GM19351 (cell line): ENCODE data around the gene DGKD.

Experiments used
- ATAC-seq: cut with Tn5 transposase; IDR thresholded peaks from one replicate; pipeline ENCODE4 v1.9.1; 2021; ENCODE audit warnings: mild to moderate bottlenecking, moderate library complexity; ENCODE audit not compliant: unreplicated experiment

The DGKD gene

GRCh38 chr2:233490831-233491230 is 136.5 kb downstream of the DGKD start:
- ATAC-seq: no peak

- ATAC-seq: no peak
Observed at GRCh38 chr2:233491326-233491725, 137.0 kb downstream of the DGKD start.

GRCh38 chr2:233492078-233492477 is 137.8 kb downstream of the DGKD start:
- ATAC-seq: no peak

- ATAC-seq: no peak
Observed at GRCh38 chr2:233492751-233493150, 138.5 kb downstream of the DGKD start.

- no peak for ATAC-seq
Observed at GRCh38 chr2:233495503-233496496, 141.5 kb downstream of the DGKD start.

GRCh38 chr2:233497692-233498091 is 143.4 kb downstream of the DGKD start:
- no peak for ATAC-seq

- no peak for ATAC-seq
Observed at GRCh38 chr2:233498126-233498525, 143.8 kb downstream of the DGKD start.

- no peak for ATAC-seq
Observed at GRCh38 chr2:233499928-233500327, 145.6 kb downstream of the DGKD start.

GRCh38 chr2:233501198-233502076 is 147.1 kb downstream of the DGKD start:
- ATAC-seq: peak; percentile 77

GRCh38 chr2:233503481-233503880 is 149.2 kb downstream of the DGKD start:
- ATAC-seq: no peak

GRCh38 chr2:233503947-233504637 is 149.8 kb downstream of the DGKD start:
- ATAC-seq: peak; percentile 57

GRCh38 chr2:233513953-233514655 is 159.8 kb downstream of the DGKD start:
- ATAC-seq: no peak

- ATAC-seq: peak; percentile 98
Observed at GRCh38 chr2:233519787-233520611, 165.7 kb downstream of the DGKD start.
